HK-2 (cell line): ENCODE measurements around the gene NOL4L.

ENCODE experiments used
- DNase-seq: peaks from one replicate; pipeline ENCODE4 v3.0.0-alpha.2; 2018; ENCODE audit not compliant: unreplicated experiment

NOL4L gene

DNA sequence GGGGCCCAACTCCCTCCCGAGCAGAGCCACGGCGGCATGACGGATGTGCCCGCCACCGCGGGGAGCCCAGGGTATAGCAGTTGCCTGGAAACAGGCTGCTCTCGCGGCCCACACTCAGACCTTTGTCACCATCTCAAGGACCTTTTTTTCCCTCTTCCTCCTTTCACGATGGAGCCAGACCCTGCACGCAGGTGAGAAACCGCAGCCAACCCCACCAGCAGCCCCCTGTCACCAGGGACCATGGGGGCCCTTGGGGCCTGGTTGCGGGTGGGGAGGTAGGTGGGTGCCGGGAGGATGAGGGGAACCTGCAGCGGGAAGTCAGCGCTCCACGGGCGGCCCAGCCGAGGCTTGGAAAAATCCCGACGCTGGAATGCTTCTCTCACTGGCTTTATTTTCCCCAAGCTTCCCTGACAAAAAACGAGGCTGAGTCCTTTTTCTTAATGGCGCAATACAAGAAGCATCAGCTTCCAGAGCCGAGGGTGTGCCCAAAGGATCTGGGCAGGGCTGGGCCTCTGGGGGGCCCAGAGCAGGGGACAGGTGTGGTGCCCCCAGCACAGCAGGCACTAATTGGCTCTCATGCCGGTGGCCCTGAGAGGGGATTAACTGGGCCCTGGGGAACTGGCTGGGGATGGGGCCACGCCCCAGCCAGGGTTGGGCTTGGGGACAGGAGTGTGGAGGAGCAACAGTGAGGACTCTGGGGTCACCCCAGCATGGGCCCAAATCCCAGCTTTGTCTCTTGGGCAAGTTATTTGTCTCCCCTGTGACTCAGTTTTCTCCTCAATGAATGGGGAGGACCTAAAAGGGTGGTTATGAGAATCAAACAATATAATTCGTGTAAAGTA lies 23.9 kb downstream of the NOL4L start:
- DNase-seq = no peak

DNA sequence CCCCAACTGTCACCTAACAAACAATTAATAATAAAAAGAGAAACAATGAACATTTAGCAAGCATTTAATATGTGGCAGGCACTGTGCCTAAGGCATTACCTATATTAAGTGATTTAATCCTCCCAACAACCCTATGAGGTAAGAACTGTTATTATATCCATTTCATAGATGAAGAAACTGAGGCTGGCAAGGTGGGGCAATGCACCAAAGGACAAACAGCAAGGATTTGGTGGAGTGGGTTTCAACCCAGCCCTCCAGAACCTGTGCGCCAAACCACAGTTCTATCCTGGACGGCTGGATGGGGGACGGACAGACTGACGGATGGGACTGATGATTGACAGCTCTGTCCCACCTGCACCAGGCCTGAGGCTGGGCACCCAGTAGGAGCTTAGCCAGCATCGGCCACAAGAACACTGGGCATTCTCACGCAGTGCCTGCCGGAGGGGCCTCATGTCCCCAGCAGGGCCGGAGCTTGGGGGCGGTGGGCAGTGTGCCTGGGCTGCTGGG lies 24.6 kb downstream of the NOL4L start:
- DNase-seq = no peak

DNA sequence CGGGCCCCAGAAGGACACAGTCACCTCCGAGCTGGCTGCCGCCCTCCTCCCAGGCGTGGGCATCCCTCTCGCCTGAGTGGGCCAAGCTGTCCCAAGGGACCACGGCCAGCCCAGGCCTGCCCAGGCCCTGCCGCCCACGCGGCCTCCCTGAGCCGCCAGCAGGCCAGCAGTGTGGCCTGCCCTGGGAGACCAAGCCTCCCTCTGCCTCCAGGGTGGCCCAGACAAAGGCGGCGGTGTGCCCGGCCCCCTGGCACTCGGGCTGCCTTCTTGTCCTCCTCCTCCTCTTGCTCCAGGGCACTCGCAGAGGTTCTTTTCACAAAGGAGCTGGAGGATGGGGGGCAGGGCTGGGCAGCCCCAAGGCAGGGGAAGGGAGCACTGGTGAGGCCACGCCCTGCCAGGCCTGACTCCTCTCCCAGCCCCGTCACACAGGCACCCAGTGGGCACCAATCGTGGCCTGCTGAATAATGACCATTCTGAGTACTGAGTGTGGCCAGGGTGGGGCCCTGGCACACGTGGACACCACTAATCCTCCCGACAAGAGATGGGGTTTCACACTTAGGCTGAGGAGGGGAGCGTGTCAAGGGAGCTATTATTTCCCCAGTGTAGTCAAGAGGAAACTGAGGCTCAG lies 25.3 kb downstream of the NOL4L start:
- no peak for DNase-seq

DNA sequence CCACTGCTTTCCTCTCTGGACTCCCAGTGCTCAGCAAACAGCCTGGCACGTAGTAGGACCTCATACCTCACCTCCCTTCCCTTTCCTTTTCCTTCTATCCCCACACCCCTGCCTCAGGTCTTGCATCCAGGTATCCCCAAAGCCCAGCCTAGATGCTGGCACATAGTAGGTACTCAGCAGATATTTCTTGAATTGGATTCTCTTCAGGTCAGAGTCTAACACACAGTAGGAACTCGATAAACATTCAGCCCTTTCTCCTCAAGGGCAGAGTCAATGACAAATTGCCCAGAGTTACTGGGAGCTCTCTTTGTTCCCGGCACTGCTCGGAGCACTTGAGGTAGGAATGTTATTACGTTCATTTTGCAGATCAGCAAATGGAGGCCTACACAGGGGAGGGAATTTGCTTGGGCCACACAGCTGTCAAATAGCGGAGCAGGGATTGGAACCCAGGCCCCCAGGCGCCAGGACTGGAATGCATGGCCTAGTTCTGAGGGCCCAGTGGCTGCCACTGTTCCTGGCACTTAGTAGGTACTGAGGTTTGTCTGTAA lies 25.9 kb downstream of the NOL4L start:
- DNase-seq = no peak

DNA sequence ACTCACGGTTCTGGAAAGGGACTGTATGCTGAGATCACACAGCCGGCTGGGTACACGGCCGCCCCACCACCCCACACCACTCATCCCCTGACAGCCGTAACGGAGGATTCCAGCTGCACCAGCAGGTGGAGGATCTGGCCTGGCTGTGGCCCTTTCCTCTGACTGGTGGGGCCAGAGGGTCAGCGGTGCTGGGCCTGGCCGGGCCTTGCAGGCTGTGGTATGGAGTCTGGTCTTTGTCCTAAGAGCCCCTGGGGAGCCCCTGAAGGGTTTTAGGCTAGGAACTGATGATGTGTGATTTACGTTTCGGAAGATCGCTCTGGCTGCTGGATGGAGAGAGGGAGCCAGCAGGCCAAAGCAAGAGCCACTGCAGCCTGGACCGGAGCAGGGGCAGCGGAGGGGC lies 26.6 kb downstream of the NOL4L start:
- no peak for DNase-seq

DNA sequence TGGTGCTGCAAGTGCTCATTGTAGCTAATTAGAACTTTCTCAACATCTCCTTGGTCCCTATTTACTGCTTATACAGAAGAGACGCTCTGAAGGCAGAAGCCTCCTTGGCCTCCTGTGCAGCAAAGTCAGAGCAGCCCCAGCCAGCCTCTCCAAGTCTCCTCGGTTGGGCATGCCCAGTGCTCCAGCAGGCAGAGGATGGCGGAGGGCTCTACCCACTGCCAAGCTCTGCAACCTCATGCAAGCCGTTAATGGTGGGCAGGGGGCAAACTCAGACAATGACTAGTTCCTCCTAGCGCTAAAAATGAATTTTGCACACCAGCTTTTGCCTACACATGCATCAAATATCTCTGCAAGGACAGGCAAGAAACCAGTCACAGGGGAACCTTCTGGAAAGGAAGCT lies 27.8 kb downstream of the NOL4L start:
- no peak for DNase-seq

DNA sequence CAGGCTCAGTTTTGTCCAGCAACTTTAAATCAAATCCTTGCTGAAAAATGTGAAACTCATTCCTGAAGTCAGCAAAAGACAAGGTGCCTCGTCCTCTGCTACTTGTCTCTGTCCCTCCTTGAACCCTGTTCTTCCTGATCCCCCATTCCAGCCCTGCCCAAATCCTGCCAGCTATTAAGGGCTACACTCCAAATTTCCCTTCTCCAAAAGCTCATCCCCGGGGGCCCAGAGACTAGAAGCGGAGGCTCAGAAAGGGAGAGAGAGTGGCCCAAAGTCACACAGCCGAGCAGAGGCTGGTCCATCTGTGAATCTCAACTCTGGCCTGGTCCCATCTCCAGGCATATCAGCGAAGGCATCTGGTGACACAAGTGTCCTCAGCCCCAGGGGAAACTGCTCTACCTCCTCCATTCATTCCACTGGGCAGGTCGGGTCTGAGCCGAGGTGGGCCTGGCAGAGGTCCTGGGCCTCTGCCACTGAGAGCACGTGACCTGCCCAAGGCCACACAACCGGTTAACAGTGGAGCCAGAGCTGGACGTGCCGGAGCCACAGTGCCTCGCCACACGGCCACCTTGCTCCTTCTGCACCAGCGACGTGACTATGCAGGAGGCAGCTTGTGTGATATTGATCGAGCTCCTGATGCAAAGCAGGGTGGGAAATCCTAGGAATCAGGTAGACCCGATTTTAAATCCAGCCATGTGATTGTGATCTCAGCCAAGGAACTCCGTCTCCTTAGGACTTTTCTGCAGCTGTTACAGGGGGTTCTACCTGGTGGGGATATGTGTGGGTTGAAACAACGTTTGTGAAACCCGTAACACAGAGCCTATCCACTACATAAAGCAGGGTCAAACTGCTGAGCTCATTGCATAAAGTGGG lies 28.6 kb downstream of the NOL4L start:
- DNase-seq = no peak

DNA sequence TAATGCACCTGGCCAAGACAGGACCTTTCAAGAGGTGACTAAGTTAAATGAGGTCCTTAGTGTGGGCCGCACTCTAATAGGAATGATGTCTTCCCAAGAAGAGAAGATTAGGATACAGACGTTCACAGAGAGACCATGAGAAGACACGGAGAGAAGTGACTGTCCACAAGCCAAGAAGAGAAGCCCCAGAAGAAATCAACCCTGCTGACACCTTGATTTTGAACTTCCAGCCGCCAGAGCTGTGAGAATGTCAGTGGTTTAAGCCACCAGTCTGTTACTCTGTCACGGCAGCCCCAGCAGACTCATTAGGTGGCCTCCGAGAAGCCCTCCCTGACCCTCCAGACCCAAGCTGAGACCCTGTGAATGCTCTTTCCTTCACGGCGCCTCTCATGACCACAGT lies 29.5 kb downstream of the NOL4L start:
- no peak for DNase-seq

DNA sequence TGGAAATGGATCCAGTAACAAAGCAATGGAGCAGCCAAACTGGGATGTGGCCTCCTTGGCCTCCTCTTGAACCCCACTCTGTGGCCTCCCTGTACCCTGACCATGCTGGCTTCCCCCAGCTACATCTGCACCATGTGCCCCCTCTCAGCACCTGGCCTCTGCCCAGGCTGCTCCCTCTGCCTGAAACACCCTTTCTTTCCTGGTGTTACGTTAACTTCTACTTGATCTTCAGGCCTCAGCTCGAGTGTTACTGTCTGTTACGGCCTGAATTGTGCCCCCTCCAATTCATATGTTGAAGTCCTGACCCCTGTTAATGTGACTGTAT lies 30.2 kb downstream of the NOL4L start:
- DNase-seq = no peak

DNA sequence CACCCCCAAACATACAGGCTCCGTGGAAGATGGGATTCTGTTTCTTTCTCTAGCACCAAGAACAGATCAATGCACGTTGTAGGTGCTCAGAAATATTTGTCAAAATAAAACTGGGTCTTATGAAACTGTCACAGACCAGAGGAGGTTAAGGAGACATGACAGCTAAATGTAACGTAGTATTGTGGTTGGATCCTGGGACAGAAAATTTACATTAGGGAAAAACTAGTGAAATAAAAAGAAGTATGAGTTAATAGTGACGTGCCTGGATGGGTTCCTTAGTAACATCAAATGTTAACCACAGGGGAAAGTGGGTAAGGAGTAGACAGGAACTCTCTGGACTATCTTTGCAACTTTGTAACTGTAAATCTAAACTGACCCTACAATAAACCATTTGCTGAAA lies 31.5 kb downstream of the NOL4L start:
- no peak for DNase-seq

DNA sequence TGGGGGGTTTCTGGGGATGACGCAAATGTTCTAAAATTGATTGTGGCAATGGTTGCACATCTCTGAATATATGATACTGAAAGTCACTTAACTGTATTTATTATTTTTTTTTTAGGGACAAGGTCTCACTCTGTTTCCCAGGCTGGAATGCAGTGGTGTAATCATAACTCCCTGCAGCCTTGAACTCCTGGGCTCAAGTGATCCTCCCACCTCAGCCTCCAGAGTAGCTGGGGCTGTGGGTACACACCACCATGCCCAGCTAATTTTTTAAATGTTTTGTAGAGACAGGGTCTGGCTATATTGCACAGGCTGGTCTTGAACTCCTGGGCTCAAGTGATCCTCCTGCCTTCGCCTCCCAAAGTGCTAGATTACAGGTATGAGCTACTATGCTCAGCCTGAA lies 33.4 kb downstream of the NOL4L start:
- DNase-seq = no peak

DNA sequence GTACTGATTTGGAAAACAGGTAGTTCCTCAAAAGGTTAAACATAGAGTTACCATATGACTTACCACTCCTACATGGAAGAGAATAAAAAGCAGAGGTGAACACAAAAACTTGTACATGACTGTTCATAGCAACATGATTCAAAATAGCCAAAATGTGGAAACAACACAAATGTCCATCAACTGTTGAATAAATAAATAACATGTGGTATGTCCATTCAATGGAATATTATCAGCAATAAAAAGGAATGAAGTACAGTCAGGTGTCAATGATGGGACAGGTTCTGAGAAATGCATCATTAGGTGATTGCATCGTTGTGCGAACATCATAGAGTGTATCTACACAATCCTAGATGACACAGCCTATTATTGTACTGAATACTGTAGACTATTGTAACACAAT lies 35.3 kb downstream of the NOL4L start:
- DNase-seq = no peak

DNA sequence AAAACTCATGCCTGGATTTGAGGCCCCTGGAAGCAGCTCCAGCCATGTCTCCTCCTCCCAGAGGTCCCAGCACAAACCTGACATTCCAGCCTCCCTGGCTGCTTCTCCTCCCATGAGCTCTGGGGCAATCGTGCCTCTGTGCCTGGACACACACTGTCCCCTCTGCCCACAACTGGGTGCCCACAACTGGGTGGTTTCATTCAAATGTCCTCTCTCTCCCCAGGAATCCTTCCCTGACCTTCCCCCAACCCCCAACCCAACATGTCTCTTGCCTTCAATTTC lies 37.4 kb downstream of the NOL4L start:
- DNase-seq = no peak

DNA sequence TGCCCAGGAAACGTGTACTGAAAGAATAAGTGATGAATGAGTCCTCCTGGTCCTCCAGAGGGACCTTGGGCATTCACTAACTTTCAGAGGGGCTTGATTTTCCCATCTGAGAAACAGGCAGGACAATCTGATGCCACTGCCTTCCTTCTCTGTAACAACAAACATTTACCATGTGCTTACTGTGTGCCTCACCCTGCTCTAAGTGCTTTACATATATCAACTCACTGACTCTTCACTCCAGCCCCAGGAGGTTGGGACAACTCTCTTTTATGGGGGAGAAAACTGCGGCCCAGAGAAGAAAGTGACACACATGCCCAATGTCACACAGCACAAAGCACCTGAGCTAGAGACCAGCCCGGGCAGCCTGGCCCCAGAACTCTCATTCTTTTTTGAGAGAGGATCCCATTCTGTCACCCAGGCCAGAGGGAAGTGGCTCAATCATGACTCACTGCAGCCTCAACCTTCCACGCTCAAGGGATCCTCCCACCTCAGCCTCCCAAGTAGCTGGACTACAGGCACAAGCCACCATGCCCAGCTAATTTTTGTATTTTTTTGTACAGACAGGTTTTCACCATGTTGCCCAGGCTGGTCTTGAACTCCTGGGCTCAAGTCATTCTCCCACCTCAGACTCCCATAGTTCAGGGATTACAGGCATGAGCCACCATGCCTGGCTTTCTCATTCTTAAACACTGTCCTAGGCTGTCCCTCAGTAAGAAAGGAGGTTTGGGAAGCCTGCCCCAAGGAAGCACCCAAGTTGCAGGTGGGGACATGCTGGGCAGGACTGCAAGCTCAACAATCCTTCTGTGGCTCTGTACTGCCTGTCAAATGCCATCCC lies 38.0 kb downstream of the NOL4L start:
- no peak for DNase-seq

DNA sequence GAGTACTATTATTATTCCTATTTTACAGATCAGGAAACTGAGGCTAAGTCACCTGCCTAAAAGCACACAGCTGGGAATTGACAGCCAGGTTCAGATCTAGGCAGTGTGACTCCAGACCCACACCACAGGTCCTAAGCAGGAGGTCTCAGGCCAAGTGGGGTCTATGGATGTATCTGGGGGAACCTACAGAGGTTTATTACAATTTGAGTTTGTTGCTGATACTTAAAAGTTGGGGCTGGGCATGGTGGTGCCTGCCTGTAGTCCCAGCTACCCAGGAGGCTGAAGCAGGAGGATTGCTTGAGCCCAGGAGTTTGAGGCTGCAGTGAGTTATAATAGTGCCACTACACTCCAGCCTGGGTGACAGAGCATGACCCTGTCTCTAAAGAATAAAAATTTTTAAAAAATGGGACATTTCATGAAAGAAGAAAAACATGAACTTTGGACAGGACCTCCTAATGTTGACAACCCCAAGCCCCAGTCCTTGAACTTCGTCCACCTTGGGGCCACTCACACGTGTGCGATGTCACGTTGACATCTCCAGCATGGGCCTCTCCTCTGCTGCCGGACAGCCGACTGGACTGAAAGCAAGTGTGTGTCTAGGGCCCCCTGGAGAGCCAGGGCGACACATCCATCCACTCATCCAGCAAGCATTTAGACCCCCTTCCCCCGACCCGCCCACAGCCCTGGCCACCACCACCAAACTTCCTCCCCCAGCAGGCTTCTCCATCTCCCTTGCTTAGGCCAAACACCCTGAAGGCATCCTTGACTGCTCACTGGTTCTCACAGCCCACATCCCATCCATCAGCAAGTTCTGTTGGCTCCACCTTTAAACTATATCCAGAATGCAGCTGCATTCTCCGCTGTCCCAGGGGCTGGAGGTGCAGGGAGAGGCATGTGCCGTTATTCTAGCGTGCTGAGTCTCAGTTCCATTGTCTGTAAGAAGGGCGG lies 40.0 kb downstream of the NOL4L start:
- no peak for DNase-seq

DNA sequence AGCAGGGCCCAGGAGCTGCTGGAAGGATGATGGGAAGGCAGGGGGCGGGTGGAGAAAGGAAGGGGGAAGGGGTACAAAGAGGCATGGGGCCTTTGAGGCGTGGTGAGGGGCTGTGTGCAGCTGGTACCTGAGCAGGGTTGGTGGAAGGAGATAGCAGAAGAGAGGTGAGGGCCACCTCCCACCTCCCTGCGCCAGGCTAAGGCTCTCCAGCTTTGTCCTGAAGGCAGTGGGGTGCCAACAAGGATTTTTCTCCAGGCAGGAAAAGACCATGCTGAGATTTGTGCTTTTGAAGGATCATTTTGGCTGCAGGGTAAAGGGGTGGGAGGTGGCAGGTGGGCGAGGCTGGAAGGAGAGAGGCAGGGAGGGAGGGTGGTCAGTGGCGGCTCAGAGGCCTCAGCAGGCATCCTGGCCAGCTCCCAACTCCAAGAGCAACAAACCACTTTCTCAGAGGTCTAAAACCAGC lies 40.8 kb downstream of the NOL4L start:
- no peak for DNase-seq

DNA sequence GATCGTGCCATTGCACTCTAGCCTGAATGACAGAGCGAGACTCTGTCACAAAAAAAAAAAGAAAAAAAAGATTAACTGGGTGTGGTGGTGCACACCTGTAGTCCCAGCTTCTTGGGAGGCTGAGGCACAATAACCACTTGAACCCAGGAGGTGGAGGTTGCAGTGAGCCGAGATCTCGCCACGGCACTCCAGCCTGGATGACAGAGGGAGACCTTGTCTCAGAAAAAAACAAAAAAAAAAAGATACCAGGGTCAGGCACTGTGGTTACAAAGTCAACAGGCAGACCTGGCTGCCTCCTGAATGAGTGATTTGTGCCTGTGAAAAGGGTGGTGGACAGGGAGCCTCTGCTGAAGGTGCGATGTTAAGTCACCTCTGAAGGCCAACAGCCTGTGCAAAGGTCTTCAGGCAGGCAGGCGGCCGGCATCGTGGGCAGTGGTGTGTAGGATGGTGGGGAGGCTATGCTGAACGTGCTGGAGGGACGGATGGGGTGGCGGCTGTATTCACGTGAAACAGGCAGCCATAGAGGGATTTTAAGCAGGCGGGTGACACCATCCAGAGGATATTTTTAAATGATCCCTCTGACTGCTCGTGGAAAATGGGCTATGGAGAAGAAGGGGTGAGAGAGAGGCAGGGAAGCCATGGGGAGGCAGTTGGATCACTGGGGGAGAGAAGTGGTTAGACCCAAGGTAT lies 41.4 kb downstream of the NOL4L start:
- DNase-seq = no peak

DNA sequence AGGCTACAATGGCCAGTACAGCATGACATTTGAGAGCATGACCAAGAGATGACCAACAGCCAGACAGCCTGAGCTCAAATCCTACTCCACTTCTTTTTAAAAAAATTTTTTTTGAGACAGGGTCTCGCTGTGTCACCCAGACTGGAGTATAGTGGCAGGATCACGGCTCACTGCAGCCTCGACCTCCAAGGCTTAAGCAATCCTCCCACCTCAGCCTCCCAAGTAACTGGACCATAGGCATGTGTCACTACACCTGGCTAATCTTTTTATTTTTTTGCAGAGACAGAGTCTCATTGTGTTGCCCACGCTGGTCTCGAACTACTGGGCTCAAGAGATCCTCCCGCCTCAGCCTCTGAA lies 42.9 kb downstream of the NOL4L start:
- DNase-seq = no peak

DNA sequence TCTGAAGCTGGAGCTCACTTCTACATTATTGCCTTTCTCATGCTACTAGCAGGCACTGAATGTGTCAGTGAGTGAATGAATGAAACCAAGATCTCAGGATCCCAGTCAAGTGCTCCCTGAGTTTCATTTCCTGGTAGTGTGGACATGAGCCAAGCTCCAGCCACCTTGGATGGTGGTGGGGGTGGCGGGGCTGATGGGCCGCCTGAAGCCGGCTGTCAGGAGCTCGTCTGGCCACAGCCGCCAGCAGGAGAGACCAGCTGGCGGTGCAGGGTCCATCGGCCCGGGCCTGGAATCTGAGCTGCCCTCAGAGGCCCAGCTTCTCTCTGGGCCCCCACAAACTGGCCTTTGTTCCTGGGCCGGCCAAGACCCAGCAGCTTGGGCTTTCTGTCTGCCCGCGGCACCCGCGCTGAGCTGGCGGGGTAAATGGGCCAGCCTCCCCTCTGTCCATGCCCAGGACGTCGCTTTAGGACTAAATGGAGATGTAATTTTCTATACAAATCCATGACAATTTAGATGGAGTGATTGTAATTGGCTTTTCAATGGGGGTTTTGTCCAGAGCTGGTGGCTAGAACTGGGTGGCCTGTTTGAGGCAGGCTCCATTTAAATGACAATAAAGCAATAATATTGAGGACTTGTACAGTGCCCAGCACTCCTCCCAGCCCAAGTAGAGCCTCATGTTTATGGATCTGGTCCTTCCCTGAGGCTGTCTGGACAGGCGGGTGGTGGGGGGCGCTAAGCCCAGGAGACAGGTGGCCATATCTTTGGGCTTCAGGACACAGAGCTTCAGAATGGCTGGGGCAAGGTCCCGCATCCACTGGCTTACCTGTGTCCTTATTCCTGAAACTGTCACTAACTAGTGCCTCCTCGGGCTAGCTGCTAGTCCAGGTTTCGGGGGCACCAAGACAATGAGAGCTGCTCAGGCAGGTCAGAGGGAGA lies 43.5 kb downstream of the NOL4L start:
- no peak for DNase-seq
